ENCODE measurements around the gene FGF11.

DNA sequence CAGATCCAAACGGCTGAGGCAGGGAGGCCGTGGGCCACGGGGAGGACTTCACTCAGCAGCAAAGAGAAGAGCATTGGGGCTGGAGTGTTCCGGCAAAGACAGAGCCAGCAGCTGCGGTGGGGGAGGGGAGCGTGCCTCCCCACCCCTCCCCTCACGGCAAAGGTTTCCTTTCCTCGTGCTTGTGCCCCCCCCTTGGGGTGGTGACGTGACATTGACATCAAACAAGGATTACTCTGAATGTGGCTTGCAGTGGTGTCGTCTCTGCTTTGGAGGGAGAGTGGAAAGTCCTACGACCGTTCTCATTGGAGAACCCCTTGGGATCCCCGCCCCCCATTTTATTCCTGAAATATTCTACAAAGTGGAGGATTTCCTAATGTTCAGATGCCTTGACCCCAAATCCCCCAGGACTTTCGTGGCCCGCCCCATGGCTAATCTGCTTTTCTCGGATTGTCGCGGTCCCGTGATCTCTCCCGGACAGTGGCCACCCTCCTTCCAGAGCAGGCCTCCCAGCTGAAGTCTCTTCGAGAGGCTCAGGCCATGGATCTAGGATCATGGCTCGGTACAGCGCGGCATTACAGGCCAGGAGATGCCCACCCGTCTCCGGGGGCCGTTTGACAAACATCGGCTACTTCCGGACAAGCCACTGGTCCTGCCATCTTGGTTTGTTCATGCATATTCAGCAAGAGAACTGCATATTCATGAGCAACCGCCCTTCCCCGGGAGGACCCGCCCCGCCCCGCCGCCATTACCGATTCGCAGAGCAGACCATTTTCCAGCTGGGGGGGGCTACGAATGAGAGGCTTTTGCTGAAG, 44.1 kb downstream of the FGF11 start:
- TF ChIP-seq RCOR1 (IDR thresholded peaks at IDR 0.05; ENCODE audit: insufficient replicate concordance, low read length), result no peak
- TF ChIP-seq, protein P1, sequence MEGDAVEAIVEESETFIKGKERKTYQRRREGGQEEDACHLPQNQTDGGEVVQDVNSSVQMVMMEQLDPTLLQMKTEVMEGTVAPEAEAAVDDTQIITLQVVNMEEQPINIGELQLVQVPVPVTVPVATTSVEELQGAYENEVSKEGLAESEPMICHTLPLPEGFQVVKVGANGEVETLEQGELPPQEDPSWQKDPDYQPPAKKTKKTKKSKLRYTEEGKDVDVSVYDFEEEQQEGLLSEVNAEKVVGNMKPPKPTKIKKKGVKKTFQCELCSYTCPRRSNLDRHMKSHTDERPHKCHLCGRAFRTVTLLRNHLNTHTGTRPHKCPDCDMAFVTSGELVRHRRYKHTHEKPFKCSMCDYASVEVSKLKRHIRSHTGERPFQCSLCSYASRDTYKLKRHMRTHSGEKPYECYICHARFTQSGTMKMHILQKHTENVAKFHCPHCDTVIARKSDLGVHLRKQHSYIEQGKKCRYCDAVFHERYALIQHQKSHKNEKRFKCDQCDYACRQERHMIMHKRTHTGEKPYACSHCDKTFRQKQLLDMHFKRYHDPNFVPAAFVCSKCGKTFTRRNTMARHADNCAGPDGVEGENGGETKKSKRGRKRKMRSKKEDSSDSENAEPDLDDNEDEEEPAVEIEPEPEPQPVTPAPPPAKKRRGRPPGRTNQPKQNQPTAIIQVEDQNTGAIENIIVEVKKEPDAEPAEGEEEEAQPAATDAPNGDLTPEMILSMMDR (conservative IDR thresholded peaks at IDR 0.05; ENCODE audit: low read depth, low read length), result no peak
- no peak; the same call in 1 of the 2 replicates for TF ChIP-seq POLR2A (IDR thresholded peaks at IDR 0.05; ENCODE audit: low read depth, low read length)
- peak; percentile 0; the same call in 1 of the 2 replicates for TF ChIP-seq RAD21 (IDR thresholded peaks at IDR 0.05; ENCODE audit: low read length)
- peak; percentile 96 for TF ChIP-seq MAZ (IDR thresholded peaks at IDR 0.05; ENCODE audit: borderline replicate concordance, low read depth, low read length)
- TF ChIP-seq RFX5 (IDR thresholded peaks at IDR 0.05; ENCODE audit: low read depth, low read length), result no peak
- peak; percentile 96 for TF ChIP-seq CHD1 (IDR thresholded peaks at IDR 0.05; ENCODE audit: low read depth, low read length)
- TF ChIP-seq CEBPB (IDR thresholded peaks at IDR 0.05; ENCODE audit: low read depth, low read length), result no peak
- no peak for TF ChIP-seq SMC3 (IDR thresholded peaks at IDR 0.05; ENCODE audit: low read depth, low read length)
- TF ChIP-seq, protein P2, sequence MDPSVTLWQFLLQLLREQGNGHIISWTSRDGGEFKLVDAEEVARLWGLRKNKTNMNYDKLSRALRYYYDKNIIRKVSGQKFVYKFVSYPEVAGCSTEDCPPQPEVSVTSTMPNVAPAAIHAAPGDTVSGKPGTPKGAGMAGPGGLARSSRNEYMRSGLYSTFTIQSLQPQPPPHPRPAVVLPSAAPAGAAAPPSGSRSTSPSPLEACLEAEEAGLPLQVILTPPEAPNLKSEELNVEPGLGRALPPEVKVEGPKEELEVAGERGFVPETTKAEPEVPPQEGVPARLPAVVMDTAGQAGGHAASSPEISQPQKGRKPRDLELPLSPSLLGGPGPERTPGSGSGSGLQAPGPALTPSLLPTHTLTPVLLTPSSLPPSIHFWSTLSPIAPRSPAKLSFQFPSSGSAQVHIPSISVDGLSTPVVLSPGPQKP (IDR thresholded peaks at IDR 0.05; ENCODE audit: borderline replicate concordance, low read depth, low read length), result no peak
- TF ChIP-seq MAFK (IDR thresholded peaks at IDR 0.05; ENCODE audit: low read depth, low read length), result no peak
- TF ChIP-seq, protein P3, sequence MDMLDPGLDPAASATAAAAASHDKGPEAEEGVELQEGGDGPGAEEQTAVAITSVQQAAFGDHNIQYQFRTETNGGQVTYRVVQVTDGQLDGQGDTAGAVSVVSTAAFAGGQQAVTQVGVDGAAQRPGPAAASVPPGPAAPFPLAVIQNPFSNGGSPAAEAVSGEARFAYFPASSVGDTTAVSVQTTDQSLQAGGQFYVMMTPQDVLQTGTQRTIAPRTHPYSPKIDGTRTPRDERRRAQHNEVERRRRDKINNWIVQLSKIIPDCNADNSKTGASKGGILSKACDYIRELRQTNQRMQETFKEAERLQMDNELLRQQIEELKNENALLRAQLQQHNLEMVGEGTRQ (IDR thresholded peaks at IDR 0.05; ENCODE audit: low read depth, low read length), result peak; percentile 23; the same call in 1 of the 2 replicates
- no peak for TF ChIP-seq NFE2L2 (IDR thresholded peaks at IDR 0.05; ENCODE audit: low read depth, low read length)
- no peak for TF ChIP-seq FOS (IDR thresholded peaks at IDR 0.05; ENCODE audit: low read depth, low read length)
